HG02588 (cell line): ENCODE data around the gene HMGXB4.

ENCODE experiments used
- ATAC-seq: cut with Tn5 transposase; IDR thresholded peaks from one replicate; pipeline ENCODE4 v1.9.1; 2021; ENCODE audit warnings: mild to moderate bottlenecking, moderate library complexity; ENCODE audit not compliant: unreplicated experiment

The HMGXB4 gene

GRCh38 chr22:35253946-35254345, 3.3 kb upstream of the HMGXB4 start:
- no peak for ATAC-seq

GRCh38 chr22:35257002-35257320, 332 bp upstream of the HMGXB4 start:
- ATAC-seq, result peak; percentile 9

- no peak for ATAC-seq
Measured at GRCh38 chr22:35258191-35258988, 1.1 kb downstream of the HMGXB4 start.

GRCh38 chr22:35264986-35265385, 7.7 kb downstream of the HMGXB4 start:
- ATAC-seq, result no peak

- no peak for ATAC-seq
Measured at GRCh38 chr22:35266277-35266676, 9.0 kb downstream of the HMGXB4 start.

- no peak for ATAC-seq
Measured at GRCh38 chr22:35269630-35270029, 12.3 kb downstream of the HMGXB4 start.

- no peak for ATAC-seq
Measured at GRCh38 chr22:35274154-35274871, 17.0 kb downstream of the HMGXB4 start.

GRCh38 chr22:35275580-35275979, 18.3 kb downstream of the HMGXB4 start:
- no peak for ATAC-seq

- no peak for ATAC-seq
Measured at GRCh38 chr22:35276019-35276418, 18.7 kb downstream of the HMGXB4 start.

- ATAC-seq, result no peak
Measured at GRCh38 chr22:35288116-35288515, 30.8 kb downstream of the HMGXB4 start.

GRCh38 chr22:35292786-35293185, 35.5 kb downstream of the HMGXB4 start:
- ATAC-seq, result no peak

- no peak for ATAC-seq
Measured at GRCh38 chr22:35296051-35296450, 38.8 kb downstream of the HMGXB4 start.

- no peak for ATAC-seq
Measured at GRCh38 chr22:35299217-35299672, 42.0 kb downstream of the HMGXB4 start.

GRCh38 chr22:35299673-35300499, 42.6 kb downstream of the HMGXB4 start, which contains the start of gene TOM1:
TOM1 (plus strand) TSS chr22:35299894; CDS start chr22:35299929, 35 bp downstream.
- peak; percentile 94 for ATAC-seq

- no peak for ATAC-seq
Measured at GRCh38 chr22:35301372-35301874, 44.1 kb downstream of the HMGXB4 start.

- ATAC-seq, result no peak
Measured at GRCh38 chr22:35303029-35303624, 45.8 kb downstream of the HMGXB4 start.

GRCh38 chr22:35305525-35306070, 48.3 kb downstream of the HMGXB4 start:
- no peak for ATAC-seq

- ATAC-seq, result no peak
Measured at GRCh38 chr22:35306350-35306967, 49.2 kb downstream of the HMGXB4 start.

- ATAC-seq, result no peak
Measured at GRCh38 chr22:35307372-35307771, 50.1 kb downstream of the HMGXB4 start.

- ATAC-seq, result no peak
Measured at GRCh38 chr22:35307892-35308291, 50.6 kb downstream of the HMGXB4 start.
